Activated CD8-positive, alpha-beta memory T cell treated with anti-CD3 and anti-CD28 coated beads, Interleukin-2, amount 50 U/mL, for 1 hour (primary cell): ENCODE results near the gene COX5B.
"Not testable (repeated sequence)": the region's sequence is repeated elsewhere in the genome, so short reads cannot be mapped to it uniquely, and the experiment has no call there.

Source experiments
- DNase-seq: peaks from one replicate; pipeline ENCODE4 v3.0.0-alpha.2; 2020; ENCODE audit errors: extremely low read depth

COX5B gene, protein sequence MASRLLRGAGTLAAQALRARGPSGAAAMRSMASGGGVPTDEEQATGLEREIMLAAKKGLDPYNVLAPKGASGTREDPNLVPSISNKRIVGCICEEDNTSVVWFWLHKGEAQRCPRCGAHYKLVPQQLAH

DNA sequence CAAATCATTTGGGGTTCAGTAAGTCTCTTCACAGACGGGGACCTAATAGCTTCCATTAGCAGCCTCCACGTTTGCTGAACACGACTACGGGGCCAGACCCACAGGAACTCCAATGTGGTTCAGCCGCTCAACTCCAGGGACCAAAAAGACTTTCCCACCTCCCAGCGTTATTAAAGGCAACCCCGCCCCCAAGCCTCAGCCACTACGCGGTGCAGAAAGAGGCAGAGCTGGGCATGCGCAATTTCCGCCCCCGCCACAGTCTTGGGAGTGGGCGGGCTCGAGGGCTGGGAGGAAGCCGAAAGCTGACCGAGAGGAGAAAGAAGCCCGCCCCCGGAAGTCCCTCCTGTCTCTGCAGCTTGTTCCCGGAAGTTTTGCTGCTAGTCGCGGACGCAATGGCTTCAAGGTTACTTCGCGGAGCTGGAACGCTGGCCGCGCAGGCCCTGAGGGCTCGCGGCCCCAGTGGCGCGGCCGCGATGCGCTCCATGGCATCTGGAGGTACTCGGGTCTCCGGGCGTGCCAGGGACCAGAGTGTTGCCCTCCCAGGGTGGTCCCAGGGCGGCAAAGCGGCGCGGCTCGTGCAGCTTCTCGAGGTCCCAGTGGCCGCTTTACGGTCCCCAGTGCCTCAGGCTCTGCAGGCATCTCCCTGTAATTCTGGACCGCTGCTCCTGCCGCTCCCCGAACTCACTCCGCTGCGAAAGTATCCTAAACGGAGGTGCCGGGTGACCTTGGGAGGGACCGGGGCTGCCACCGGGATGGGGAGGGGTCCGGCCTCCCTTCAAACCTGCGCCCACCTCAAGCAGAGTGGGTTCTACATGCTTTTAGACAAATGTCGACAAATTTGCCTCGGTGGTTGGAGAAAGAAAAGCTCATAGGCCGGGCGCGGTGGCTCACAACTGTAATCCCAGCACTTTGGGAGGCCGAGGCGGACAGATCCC lies at the start of gene COX5B:
TSS of gene COX5B (plus strand) at position 368 of the 935 bp plus-strand sequence. CDS start at position 393, 25 bp downstream.
- DNase-seq = peak; percentile 96

DNA sequence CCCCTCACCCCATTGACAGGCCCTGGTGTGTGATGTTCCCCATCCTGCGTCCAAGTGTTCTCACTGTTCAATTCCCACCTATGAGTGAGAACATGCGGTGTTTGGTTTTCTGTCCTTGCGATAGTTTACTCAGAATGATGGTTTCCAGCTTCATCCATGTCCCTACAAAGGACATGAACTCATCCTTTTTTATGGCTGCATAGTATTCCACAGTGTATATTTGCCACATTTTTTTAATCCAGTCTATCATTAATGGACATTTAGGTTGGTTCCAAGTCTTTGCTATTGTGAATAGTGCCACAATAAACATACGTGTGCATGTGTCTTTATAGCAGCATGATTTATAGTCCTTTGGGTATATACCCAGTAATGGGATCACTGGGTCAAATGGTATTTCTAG lies 49.7 kb upstream of the COX5B start:
- not testable (repeated sequence) for DNase-seq

DNA sequence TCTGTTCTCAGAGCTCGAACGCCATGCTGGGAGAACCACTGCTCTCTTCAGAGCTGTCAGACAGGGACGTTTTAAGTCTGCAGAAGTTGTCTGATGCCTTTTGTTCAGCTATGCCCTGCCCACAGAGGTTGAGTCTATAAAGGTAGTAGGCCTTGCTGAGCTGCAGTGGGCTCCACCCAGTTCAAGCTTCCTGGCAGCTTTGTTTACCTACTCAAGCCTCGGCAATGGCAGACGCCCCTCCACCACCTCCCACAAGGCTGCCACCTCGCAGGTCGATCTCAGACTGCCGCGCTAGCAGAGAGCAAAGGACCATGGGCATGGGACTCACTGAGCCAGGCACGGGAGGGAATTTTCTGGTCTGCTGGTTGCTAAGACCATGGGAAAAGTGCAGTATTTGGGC lies 44.3 kb upstream of the COX5B start:
- not testable (repeated sequence) for DNase-seq

DNA sequence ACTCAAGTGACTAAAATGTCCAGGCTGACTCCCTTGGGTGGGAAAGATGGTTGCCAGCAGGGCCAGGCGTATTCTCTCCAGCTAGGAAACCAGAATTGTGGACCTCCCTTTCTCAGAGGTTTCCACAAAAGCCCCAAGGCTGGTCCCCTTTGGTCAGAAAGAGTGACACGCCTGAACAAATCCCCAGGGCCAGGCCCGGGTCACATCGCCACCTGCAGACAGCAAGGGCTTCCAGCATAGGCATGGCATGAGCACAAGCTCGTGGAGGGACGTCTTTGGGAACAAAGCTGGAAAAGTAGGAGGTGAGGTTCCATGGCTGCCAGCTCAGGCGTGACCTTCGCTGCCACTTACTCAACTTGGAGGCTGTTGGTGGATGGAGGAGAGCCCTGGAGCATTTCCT lies 40.8 kb upstream of the COX5B start:
- DNase-seq = not testable (repeated sequence)

DNA sequence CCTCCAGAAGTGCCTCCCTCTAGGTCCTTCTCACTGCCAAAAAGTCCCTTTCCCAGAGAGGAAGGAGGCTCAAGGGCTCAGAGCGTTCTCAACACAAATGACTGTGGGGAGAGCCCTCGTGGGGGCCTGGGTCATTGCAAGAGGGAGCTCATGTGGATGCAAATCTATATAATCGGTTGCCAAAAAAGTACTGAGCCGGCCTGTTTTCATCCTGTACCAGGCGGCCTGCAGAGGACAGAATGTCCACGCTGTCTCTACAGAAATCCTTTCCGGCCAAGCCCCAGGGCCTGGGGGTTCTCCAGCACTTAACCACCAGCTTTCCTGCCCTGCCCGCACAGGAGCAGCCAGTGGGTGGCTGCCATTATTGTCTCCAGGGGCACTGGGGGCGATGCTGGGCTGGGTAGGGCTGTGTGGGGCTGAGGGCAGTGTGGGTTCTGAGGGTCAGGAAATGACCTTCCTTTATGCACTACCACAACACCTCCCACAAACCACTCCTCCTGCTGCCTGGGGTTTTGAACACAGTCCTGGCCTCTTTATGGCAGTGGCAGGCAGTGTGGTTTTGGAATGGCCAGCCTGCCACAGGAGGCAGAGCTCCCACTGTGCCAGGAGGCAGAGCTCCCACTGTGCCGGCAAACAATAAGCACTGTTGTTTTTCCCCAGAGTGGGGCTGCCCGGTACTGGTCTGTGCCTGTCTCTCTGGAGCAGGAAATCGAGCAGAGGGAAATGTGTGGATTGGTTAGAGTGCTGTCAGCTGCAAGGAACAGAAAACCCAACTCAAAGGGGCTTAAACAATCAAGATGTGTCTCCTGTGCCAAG lies 40.1 kb upstream of the COX5B start:
- DNase-seq = not testable (repeated sequence)

DNA sequence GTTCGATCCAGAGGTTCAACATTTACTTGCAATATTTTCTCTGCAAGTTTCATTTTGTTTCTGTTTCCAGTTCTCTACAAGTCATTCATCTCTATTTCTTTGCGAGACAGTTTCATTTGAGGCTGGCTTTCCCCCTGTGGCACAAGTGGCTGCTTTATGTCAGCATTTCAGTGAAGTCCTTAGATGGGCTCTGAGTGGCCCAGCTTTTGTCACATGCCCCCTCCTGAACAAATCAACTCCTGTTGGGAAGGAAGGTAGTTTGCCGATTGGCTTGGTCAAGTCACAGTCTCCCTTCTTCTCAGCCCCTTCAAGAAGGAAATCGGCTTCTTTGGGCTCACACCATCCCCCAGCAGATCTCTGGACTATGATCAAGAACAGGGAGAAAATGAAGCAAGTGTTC lies 37.1 kb upstream of the COX5B start:
- DNase-seq = not testable (repeated sequence)

DNA sequence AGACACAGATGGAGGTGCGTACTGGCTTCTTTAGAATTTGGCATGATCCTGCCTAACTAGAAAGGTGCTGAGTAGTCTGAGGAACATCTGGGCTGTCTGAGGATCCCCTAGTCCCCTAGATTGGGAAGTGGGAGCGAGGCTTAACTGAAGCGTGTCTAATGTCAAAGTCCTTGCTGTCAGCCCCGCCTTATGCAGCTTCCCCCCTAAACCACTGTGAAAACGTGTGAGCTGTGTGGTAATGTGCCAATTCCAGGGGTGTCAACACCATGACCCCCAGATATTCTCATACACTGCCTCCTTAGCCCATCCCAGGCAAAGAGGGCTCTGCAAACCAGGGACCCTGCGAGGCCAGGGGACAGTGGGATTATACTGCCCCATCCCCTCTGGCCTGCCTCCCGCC lies 34.0 kb upstream of the COX5B start:
- not testable (repeated sequence) for DNase-seq

DNA sequence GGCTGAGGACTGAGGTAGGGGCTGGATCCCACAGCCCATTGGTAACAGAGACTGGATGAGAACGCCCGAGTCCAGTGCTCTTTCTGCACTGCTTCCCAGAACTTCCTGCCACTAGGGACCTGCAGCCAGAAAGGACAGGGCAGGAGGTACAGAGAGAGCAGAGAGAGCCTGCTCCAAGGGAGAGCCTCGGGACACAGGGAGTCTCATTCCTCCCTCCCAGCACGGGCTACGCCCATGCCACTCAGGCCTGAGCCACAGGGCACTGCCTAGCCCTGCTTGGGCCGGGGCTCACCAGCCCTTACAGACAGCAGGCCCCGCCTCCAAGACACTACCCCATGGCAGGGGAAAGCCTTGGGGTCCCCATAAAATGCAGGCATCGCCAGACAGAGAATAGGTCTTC lies 30.1 kb upstream of the COX5B start:
- not testable (repeated sequence) for DNase-seq

DNA sequence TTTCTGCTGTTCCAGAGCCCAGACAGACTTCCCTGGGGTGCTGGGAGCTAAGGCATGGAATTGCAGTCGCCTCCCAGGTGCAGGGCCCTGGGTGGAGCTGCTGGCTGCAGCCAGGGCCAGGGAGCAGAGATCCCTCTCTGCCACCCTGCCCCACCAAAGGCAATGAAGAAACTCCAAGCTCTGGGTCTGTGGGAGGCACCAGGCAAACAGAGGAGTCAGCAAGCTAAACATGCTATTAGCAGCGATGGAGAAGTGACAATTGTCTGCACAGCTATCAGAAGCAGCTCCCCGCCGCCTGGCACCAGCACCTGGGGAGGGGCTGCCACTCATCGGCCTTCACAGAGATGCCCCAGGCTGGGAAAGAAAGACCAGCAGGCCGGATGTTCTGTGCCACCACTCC lies 28.0 kb upstream of the COX5B start:
- no peak for DNase-seq

DNA sequence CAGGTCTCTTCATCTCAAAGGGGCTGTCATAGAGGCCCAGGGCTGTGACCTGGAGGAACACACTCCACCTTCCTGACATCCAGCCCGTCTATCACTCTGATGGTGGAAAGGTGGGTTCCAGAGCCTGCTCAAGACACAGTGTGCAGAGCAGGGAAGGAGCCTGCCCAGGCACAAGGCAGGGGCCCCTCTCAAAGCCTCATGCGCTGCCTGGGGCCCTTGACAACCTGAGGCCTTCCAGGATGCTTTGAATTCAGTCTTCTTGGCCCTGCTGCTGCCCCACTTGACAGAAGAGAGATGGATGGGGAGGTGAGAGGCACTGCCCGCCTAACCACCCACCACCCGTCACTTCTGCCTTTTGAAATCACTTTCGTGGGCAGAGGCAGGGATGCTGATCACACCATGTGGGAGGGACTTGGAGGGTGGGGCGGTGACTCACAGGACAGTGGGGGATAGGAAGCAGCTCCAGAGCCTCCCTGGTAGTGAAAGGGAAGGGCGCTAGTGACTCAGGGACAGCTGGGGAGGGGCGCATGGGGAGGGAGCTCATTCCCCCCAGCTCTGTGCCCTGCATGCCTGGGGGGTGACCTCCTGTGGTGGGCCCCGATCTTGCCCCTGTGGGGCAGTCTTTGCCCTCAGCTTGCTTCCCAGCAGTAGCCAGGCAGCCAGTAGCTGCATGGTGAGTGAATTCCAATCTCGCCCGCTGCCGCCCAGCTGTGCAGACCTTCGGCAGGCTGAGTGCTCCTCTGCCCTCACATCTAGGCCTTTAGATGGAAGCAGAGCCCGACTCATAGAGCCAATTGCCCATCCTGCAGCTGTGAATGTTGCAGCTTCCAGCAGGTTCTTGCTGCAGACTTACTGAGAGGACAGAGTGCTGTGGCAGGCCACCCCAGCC lies 26.7 kb upstream of the COX5B start:
- not testable (repeated sequence) for DNase-seq

DNA sequence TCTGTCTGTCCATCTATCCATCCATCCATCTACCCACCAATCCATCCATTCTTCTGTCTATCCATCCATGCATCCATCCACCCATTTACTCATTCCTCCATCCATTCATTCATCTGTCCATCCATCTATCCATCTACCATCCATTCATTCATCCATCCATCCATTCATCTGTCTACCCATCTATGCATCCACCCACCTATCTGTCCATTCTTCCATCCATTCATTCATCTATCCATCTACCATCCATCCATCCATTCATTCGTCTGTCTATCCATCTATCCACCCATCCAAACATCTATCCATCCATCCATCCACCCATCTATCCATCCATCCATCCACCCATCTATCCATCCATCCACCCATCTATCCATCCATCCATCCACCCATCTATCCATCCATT lies 25.4 kb upstream of the COX5B start:
- not testable (repeated sequence) for DNase-seq

DNA sequence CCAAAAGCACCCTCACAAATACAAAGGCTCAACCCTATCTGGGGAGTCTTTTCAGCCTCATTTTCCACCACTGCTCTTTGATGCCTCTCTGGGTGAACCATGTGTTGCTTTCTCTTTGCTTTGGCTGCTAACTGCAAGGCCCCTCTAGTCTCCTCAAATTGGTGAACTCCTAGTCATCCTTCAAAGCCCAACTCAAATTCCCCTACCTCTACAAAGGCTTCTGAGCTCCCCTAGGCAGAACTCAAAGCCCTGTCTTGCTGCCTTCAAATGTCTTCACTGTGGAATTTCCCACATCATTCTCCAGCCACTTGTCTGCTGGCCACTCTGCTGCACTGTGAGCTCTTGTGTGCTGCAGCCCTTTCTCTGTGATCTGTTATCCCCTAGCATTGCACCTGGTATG lies 22.9 kb upstream of the COX5B start:
- DNase-seq = not testable (repeated sequence)

DNA sequence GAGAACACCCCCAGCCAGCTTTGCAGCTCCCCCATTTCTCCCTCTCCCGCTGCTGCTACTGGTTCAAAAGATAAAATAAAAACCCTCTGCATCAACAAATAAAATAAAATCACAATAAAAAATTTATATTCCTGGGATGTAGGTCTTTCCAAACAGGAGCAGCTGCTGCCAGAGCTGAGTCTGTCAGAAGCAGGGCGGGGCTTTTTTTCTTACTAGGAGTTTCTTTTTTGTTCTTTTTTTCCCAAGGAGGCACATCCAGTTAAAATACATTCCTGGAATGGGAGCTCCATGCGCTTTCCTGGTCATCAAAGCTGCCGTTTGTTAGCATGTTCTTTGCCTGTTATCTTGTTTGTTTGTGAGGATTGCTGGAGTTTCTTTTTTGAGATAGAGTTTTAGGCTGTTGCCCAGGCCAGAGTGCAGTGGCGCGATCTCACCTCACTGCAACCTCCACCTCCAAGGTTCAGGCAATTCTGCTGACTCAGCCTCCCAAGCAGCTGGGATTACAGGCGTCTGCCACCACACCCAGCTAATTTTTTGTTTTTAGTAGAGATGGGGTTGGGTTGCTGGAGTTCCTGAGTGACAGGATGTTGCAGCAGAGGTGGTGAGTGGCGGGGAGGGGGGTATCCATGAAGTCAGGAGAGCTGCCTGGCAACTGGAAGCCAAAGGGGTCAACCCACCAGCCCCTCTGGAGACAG lies 20.4 kb upstream of the COX5B start:
- DNase-seq = not testable (repeated sequence)

DNA sequence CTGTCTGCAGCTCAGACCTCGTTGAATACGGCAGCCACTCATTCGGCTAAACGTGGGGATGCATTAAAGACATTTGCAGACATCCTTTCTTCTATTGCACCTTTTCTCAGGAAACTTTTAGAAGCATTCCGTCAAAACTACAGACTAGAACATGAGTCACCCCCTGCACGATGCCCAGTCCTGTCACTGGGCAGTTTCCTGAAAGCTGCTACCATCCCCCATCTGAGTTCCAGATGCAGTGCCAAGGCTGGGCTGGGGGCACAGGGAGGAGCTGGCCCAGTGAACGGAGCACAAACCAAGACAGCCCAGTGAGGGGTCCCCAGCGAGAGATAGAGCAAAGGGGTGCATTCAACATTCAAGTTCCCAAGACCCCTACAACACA lies 19.8 kb upstream of the COX5B start:
- not testable (repeated sequence) for DNase-seq

DNA sequence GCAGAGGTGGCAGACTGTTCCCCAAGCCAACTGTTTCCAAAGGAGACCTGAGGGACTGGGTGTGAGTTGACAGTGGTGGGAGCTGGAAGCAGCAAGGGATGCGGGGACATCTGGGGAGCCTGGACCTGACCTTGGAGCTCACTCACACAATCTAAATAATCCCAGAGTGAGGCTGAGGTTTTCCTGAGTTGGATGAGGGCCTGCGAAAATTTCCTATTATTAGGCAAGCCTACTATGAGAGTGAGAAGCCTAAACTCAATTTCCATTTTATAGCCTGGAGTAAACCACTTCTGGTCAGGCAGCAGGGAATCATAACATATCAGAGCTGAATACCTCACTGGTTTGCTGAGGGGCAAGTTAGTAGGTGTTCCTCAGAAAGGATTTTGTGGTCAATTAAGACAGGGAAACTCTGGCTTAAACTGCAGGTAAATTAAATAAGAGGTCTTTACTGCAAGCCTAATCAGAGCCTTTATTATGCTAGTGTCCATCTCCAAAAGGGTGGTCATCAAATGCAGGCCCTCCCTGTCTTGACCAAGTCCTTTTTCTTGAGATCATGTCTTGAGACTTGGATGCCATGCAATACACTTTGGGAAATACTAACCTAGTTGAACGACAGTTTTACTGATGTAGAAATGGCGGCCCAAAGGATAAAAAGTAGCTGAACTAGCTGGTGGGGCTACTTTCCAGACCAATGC lies 1.7 kb upstream of the COX5B start:
- DNase-seq = no peak

DNA sequence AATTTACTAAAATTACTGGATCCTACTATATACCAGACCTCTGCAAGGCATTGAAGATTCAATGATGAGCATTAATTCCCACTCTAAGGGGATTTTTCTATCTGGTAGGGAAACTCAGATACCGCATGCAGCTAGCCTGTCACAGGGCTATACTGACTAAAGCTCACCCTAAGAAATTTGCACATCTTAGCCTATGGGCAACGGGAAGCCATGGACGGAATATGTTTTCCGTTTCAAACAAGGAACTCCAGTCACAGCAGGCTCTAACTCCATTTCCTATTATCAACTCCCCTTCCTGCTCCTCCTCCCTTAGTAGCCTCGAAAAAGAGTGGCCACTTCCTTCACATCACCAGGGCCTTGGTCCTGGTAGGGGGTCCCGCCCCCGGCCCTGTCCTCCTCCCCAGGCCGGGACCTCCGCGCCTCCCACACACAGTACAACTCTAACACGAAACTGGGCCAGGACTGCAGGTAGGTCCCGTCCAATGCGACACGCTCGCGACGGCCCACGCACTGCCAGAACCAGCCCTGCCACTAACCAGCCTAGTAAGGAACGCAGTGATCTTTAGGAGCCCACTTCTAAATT lies 659 bp upstream of the COX5B start:
- DNase-seq = no peak

DNA sequence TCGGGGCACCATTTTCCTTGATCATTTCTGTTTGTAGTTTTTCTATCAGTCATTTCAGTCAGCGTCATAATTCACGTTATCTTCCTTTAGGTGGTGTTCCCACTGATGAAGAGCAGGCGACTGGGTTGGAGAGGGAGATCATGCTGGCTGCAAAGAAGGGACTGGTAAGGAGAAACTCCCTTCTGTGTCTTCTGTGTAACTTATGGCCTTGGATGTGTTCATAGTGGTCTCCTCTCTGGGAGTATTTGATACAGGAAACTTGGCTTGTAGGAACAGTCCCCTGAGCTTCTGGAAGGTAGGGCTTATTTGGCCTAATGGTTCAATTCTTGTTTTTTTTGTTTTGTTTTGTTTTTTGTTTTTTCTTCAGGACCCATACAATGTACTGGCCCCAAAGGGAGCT lies 1.1 kb downstream of the COX5B start:
- no peak for DNase-seq

DNA sequence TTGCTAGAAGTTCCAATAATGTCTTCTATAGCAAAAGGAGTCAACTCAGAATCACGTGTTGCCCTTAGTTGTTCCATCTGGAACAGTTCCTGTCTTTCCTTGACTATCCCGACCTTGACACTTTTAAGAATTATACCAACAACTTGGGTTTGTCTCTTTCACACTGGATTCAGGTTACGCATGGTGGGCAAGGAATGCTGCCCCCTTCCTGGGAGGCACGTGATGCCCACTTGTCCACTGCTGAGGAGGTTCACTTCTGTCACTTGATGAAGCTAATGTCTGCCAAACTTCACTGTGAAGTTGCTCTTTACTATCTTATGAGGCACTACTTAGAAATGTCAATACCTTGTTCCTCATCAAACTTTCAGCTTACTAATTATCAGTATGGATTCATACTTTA lies 5.3 kb downstream of the COX5B start:
- no peak for DNase-seq

DNA sequence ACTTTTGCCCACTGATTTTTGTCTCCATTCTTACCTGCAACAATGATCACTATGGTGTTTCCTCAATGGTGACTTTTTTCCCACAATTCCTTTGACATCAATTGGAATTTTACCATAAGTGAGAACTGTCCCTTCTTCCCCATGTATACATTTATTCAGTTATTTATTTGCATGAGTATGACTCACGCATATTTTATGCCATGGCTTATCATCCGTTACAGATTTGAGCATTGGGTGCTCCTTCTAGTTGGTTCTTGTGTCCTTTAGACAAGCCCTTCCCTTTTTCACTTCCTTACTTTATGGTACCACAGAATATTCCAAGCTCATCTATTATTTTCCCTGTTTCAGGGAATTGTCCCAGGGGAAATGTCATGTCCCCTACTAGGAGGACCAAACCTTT lies 7.6 kb downstream of the COX5B start:
- DNase-seq = no peak

DNA sequence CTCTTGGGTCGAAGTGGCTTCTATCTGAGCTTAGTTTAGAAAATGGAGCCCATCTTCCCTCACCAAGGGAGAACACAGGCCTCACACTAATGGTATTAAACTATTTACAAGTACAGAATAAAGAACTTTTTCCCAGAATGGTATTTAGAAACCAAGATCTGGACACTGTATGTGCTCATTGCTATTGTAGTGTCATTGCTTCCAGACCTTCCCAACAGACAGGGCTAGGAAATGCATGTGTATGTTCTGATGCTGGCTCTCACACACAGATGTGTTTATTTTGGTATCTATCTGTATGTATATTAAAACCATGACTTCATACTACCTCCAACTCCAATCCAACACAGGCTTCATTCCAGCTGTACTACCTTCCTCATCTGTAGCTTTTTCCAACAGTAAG lies 8.0 kb downstream of the COX5B start:
- DNase-seq = no peak
